Measurements from ENCODE around the gene PRKCA. TPM values are rescaled to one million over a fixed set of nuclear protein-coding genes. Genes with fewer than 3 reads are reported as not detected.
"Not testable (repeated sequence)": the region's sequence is repeated elsewhere in the genome, so short reads cannot be mapped to it uniquely, and the experiment has no call there.

Gene PRKCA
- total RNA-seq, 1 experiment from 2014 or later, result 20.7 TPM

- BruUV-seq (replicated peaks), result no TSS peak
- Mint-ChIP-seq H3K9me3 (ENCODE audit: unreplicated experiment) (no peaks in the 10 kb centered on the region), H3K4me1 (ENCODE audit: insufficient read depth, unreplicated experiment) (peaks cover 25% of the 10 kb centered on the region), H3K36me3 (ENCODE audit: insufficient read depth, unreplicated experiment) (peaks cover 10% of the 10 kb centered on the region), H3K4me3 (ENCODE audit: unreplicated experiment) (no peak overlapping the region), H3K27me3 (ENCODE audit: insufficient read depth, unreplicated experiment) (no peaks in the 10 kb centered on the region), H3K27ac (ENCODE audit: low read depth, unreplicated experiment) (peak overlapping the region; percentile 36)
- POLR2A ChIA-PET, result interaction anchor here (0.6 to 1.4 kb wide), 8 partner anchors 8 to 328 kb away, joined by 3 to 4 read pairs (median 4); no protein-coding TSS in a partner anchor
- TF ChIP-seq CTCF (IDR thresholded peaks at IDR 0.05; ENCODE audit: unreplicated experiment), result no peak
- DNase-seq (ENCODE audit: unreplicated experiment), result peak; percentile 70
- CTCF ChIA-PET, result interaction anchor here (0.6 kb wide), 1 partner anchor 130 kb away, joined by 3 read pairs; no protein-coding TSS in a partner anchor
- intact Hi-C loops (cut with micrococcal nuclease), result no loop called here
Observed at GRCh38 chr17:66348584-66349165, 46.3 kb downstream of the PRKCA start.

GRCh38 chr17:66349521-66350254, 47.3 kb downstream of the PRKCA start:
- ChIA-PET CTCF (interaction anchor here (0.5 to 0.6 kb wide), 3 partner anchors 13 to 1152 kb away, joined by 3 read pairs; no protein-coding TSS in a partner anchor), POLR2A (interaction anchor here (0.6 kb wide), 1 partner anchor 327 kb away, joined by 3 read pairs; no protein-coding TSS in a partner anchor)
- TF ChIP-seq CTCF (IDR thresholded peaks at IDR 0.05; ENCODE audit: unreplicated experiment), result no peak
- no TSS peak for BruUV-seq (replicated peaks)
- Mint-ChIP-seq H3K27ac (ENCODE audit: low read depth, unreplicated experiment) (peak overlapping the region; percentile 36), H3K36me3 (ENCODE audit: insufficient read depth, unreplicated experiment) (peaks cover 10% of the 10 kb centered on the region), H3K4me1 (ENCODE audit: insufficient read depth, unreplicated experiment) (peaks cover 34% of the 10 kb centered on the region), H3K9me3 (ENCODE audit: unreplicated experiment) (no peaks in the 10 kb centered on the region), H3K27me3 (ENCODE audit: insufficient read depth, unreplicated experiment) (no peaks in the 10 kb centered on the region), H3K4me3 (ENCODE audit: unreplicated experiment) (no peak overlapping the region)
- intact Hi-C loops (cut with micrococcal nuclease), result no loop called here
- DNase-seq (ENCODE audit: unreplicated experiment), result no peak

GRCh38 chr17:66350576-66350975, 48.2 kb downstream of the PRKCA start:
- BruUV-seq (replicated peaks); POLR2A ChIA-PET; intact Hi-C loops (cut with micrococcal nuclease); H3K9me3 Mint-ChIP-seq (ENCODE audit: unreplicated experiment); H3K4me3 Mint-ChIP-seq (ENCODE audit: unreplicated experiment); H3K27me3 Mint-ChIP-seq (ENCODE audit: insufficient read depth, unreplicated experiment); H3K27ac Mint-ChIP-seq (ENCODE audit: low read depth, unreplicated experiment); DNase-seq (ENCODE audit: unreplicated experiment): not testable (repeated sequence)
- CTCF ChIA-PET, result interaction anchor here (0.6 kb wide), 1 partner anchor 1822 kb away, joined by 3 read pairs; no protein-coding TSS in a partner anchor
- peaks cover 10% of the 10 kb centered on the region for H3K36me3 Mint-ChIP-seq (ENCODE audit: insufficient read depth, unreplicated experiment)
- H3K4me1 Mint-ChIP-seq (ENCODE audit: insufficient read depth, unreplicated experiment), result peaks cover 40% of the 10 kb centered on the region

- Mint-ChIP-seq H3K27ac (ENCODE audit: low read depth, unreplicated experiment) (peak overlapping the region; percentile 64), H3K4me1 (ENCODE audit: insufficient read depth, unreplicated experiment) (peaks cover 40% of the 10 kb centered on the region), H3K36me3 (ENCODE audit: insufficient read depth, unreplicated experiment) (peaks cover 10% of the 10 kb centered on the region), H3K4me3 (ENCODE audit: unreplicated experiment) (no peak overlapping the region), H3K9me3 (ENCODE audit: unreplicated experiment) (no peaks in the 10 kb centered on the region), H3K27me3 (ENCODE audit: insufficient read depth, unreplicated experiment) (no peaks in the 10 kb centered on the region)
- no peak for DNase-seq (ENCODE audit: unreplicated experiment)
- TF ChIP-seq CTCF (IDR thresholded peaks at IDR 0.05; ENCODE audit: unreplicated experiment), result no peak
- intact Hi-C loops (cut with micrococcal nuclease), result no loop called here
- POLR2A ChIA-PET, result no interaction called here
- no TSS peak for BruUV-seq (replicated peaks)
- CTCF ChIA-PET, result interaction anchor here (0.6 to 0.7 kb wide), 2 partner anchors 141 to 1823 kb away, joined by 3 read pairs; no protein-coding TSS in a partner anchor
Observed at GRCh38 chr17:66351033-66351432, 48.6 kb downstream of the PRKCA start.

All from MCF 10A (cell line).